Stimulated activated CD8-positive, alpha-beta memory T cell treated with anti-CD3 and anti-CD28 coated beads, Interleukin-15, amount 100 ng/mL, for 24 hours (primary cell): Measurements from ENCODE around the gene LCN9.
"Not testable (repeated sequence)": the region's sequence is repeated elsewhere in the genome, so short reads cannot be mapped to it uniquely, and the experiment has no call there.

Source experiments
- DNase-seq: peaks from one replicate; pipeline ENCODE4 v3.0.0-alpha.2; 2020; ENCODE audit warnings: low read depth

Gene LCN9, protein sequence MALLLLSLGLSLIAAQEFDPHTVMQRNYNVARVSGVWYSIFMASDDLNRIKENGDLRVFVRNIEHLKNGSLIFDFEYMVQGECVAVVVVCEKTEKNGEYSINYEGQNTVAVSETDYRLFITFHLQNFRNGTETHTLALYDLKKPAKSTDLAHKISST

DNA sequence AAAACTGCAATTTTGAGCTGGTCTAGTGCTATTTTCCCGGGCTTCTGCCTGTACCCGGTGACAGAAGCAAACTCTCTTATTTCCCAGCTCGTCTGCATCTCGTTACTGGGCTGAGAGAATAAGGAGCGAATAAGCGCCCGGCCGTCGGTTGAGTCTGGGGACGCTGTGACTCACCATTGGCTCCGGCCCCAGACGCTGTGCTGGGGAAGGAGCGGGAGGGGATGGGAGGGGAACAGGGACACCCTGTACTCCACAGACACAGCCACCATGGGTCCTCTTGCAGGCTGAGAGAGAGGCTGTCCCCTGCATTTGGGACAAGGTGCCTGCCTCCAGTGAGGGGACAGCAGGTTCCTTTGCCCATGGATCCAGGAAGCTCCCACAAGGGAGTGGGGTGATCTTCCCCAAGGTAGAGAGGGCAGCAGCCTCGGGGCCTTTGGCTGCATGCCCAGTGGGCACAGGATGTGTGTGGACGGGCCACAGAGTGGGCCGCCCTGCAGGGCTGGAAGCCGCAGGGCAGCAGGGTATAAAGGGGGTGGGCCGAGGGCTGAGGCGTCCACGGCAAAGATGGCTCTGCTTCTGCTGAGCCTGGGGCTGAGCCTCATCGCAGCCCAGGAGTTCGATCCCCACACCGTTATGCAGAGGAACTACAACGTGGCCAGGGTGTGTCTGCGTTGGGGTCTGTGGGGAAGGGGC lies at the start of gene LCN9:
LCN9 (plus strand) TSS at position 552 of the 693 bp plus-strand sequence; CDS start at position 565, 13 bp downstream.
- no peak for DNase-seq

DNA sequence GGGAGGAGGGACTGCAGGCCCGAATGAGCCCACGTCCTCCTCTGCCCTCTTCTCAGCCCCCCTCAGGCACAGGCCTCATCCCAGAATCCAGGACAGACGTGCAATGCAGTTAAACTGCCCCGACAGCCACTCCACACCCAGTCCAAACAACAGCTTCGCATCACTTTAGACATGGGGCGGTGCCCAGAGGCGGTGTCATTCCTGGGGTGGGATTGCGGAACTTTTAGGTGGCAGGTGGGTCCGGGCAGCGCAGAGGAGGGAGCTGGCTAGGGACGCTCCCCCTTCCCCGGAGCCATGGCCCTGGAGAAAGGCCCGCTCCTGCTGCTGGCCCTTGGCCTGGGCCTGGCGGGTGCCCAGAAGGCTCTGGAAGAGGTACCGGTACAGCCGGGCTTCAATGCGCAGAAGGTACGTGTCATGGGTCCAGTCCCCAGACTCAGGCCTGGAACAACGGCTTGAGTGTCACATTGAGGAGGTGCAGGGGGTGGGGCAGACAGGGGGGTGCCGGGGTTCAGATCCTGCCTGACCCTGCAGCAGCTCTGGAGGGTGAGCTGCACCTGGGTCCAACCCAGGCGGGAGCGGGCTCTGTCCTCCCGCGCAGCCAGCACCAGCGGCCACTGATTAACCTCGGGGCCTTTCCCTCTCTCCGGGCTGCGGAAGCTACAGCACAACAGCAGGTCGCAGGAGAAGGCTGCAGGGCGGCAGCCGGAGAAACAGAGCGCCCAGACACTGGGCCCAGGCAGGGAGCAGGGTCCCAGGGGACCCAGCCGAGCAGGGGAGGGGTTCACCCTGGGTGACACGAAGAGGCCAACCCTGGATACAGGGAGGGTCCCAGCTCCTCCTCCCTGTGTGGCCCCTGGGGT lies 48.9 kb upstream of the LCN9 start:
- DNase-seq: no peak

DNA sequence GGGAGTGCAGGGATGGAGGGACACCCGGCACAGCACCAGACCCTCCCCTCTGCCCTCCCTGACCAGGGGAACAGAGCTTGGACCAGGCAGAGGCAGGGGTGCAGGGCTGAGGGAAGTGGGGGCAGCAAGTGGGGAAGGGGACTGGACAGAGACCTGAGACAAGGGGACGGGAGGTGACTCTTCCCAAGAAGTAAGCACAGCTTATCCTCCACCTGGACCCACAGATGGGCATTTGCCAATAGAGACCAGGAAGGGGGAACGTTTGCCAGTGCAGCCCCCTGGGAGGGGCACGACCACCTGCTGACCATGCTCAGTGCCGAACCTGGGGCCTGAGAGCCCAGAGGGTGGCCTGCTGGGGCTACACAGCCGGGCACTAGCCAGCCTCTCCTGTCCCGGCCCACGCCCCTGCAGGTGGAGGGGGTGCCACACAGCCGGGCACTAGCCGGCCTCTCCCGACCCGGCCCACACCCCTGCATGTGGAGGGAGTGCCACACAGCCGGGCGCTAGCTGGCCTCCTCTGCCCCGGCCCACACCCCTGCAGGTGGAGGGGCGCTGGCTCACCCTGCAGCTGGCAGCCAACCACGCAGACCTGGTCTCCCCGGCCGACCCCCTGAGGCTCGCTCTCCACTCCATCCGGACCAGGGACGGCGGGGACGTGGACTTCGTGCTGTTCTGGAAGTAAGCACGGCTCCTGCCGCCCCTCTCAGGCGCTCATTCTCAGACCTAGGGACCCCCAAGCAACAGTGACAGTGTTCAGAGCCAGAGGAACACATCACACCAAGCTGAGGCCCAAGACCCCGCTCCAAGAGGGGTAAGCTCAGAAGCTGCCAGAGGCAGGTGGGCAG lies 48.1 kb upstream of the LCN9 start:
- no peak for DNase-seq

DNA sequence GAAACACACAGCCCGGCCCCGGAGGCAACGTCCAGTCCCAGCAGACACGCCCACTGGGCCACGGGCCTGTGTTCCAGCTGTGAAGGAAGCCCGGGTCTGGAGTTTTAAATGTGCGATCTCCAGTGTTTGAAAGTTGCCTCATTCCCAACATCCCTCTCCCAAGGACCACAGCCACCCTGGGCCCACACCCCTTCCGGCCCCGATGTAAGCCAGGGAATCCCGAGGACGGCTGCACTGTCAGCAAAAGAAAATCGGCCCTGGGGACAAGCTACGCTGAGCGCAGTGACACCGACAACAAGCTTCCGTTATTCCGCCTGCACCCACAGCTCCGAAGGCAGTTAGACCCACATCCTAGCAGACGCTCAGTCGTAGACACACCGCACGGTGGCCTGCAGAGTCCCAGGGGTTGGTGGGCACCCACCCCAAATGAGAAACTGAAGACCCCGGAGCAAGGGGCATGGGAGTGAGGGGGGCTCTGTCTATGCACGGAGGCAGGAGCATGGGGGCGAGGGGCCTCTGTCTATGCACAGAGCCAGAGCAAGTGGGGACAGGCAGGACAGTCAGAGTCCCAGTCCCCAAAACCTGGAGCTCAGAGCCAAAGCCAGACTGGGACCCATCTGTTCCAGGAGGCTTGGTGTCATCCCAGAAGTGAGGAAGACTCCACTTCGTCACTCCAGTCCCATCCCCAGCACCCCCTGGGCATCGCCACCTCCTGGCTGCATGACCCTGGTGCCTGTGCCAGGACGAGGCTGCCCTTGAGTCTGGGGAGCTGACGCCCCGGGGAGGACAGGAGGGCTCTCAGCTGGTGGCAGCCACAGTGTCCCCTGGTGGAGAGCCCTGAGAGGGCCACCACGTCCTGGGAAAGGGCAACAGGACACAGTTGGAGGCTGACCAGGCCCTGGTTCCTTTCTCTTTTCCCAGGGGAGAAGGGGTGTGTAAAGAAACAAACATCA lies 47.2 kb upstream of the LCN9 start:
- DNase-seq: no peak

DNA sequence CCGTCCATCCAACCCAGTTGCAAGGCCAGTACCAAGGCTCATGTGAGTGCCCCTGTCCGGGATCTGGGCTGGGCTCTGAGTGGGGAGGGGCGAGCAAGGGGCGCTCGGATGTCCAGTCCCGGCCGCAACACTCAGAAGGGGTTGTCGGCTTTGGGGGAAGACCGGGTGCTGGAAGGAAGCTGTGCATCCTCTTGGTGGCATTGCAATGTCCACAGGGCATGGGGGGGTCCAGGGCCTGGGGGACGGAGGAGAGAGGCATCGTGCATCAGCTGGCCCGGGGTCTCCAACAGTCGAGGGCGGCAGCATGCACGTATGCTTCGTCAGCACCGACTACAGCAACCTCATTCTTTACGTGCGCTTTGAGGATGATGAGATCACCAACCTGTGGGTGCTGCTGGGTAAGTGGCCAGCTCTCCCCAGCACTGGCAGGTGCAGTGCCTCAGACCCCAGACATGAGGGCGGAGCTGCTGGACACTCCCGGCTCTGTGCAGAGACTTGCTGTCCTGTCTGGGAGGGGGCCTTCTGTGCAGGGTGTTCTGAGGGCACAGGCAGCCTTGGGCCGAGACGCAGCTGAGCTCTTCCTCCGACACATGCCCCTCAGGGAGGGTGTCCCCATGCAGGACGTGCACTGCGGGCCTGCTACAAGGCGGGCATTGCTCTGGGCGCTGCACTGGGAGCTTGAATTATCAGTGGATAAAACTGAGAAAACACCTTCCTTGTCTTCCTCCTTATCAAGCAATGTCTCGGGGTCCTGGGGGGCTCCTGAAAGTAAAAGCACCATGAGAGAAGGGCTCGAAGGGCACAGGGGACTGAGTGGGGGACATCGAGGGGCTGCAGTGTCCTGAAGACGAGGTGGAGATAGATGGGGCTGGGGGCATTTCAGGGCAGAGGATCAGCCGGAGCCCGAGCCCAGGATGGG lies 46.2 kb upstream of the LCN9 start:
- no peak for DNase-seq

DNA sequence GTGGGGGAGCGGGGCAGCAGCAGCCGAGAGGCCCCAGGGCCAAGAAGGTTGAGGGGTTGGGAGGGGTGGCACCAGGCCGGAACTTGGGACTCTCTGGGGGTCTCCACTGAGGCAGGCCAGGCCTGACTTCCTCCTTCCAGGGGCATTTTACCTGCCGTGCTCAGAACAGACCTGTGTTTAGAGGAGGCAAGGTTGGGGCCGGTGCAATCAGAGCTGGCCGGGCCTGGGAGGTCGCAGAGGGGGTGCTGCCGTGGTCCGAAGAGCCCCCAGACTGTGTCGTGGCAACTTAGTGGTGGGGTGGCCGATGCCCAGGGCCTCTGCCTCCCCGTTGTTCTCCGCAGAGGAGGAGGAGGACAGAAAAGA lies 45.6 kb upstream of the LCN9 start:
- no peak for DNase-seq

DNA sequence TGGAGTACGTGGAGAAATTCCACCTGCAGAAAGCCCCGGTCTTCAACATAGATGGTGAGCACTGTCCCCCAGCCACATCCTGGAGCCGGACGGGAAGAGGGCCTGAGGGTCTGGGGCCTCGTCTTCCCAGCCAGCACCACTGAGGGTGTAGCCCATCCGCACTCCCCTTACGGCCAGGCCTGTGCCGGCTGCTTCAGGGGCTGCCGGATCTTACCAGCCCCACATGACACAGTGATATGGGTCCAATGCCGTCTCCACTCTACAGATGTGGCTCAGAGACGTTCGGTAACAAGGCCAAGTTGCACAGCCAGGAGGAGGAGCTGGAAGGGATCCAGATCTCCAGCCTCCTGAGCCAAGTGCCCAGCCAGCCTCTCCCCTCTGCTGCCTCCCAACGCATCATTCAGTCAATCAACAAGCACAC lies 45.1 kb upstream of the LCN9 start:
- no peak for DNase-seq

DNA sequence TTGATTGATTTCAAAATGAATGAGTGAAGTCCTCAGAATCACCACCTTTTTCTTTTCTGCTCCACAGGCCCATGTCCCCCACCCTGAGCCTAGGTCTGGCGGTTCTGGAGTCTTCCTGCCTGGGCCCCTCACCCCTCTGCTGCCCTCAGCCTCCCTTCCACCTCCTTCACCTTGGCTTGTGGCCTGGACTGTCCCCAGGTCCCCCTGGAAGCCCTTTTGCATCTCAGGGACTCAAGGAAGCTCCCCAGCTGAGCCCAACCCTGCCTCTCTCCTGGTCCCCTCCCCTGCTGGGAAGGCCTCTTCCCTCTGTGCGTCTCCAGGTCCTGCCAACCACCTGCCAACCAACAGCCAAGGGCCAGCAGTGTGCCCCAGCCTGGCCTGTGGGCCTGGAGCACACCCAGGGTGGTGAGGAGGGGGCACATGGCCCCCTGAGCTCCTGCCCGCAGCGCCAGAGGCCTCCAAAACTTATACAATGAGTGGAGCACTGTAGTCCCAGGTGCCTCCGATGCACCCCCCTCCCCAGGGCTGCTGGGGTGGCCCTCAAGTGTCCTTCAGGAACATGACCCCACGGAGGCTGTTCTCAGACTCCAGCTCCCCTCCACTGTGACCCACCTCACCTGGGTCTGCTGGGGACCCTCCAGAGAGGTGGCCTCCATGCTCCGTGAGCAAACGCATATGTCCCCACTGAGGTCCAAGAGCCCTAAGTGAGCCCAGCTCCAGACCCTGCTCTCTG lies 44.1 kb upstream of the LCN9 start:
- DNase-seq: no peak

DNA sequence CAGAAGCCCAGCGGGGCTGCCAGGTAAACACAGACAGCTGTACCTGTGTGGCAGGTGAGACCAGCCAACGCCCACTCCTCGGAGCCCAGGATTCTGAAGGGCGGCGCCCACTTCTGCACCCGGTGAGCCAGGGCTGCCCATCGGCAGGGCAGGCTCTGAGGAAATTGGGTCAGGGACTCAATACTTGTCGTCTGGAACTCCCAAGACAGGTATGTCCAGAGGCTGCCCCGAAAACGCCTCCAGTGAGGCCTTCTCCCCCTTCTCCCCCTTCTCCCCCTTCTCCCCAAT lies 43.6 kb upstream of the LCN9 start:
- no peak for DNase-seq

DNA sequence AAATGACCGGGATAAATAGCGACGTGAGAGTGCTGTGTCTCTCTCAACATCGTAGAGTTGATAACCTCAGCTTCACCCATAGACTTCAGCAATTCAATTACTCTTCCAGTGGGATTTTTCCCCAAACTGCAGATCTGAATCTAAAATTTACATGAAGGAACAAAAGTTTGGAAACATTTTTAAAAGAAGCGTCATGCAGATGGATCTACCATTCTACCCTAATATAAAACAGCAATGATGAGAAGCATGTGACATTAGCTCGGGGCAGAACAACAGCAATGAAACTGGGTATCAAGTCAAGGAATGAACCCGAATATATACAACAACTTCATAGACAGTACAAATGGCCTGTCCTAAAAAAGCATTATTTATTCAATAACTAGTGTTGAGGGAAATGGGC lies 42.6 kb upstream of the LCN9 start:
- no peak for DNase-seq

DNA sequence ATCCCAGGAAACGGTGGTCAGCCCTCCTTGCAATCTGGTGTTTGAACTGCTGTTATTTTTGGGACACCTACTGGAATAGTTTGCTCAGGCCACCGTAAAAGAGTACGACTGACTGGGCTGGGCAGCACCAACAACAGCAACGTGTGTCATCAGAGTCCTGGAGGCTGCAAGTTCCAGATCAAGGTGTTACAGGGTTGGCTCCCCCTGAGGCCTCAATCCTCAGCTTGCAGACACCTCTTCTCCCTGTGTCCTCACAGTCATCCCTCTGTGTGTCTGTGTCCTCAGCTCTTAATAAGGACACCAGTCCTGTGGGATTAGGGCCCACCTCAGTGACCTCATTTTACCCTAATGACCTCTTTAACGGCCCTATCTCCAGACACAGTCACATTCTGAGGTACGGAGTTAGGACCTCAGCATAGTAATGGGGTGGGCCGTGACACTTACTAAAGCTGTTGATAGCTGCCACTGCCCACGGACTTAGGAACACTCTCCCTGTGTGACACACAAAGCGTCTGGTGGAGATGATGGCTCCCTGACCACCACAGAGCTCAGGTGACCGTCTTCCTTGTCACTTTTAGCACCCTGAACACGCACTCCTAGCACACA lies 40.6 kb upstream of the LCN9 start:
- DNase-seq: no peak

DNA sequence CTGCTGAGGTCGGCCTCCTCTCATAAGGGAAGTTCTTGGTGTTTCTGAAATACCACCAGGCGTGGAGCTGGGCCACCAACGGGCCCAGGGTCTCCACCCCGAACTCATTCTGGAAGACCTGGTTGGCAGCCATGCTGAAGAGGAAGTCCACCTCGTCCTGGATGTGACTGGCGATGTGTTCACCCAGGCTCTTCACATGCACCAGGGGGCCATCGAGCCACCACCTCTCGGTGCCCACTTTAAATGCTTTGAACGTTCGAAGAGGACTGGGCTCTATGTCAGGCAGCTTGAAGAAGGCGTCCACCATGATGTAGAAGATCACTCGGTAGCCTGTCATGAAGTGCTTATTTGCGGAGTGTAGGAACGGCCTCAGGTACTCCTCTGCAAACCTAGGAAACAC lies 38.8 kb upstream of the LCN9 start:
- DNase-seq: no peak

DNA sequence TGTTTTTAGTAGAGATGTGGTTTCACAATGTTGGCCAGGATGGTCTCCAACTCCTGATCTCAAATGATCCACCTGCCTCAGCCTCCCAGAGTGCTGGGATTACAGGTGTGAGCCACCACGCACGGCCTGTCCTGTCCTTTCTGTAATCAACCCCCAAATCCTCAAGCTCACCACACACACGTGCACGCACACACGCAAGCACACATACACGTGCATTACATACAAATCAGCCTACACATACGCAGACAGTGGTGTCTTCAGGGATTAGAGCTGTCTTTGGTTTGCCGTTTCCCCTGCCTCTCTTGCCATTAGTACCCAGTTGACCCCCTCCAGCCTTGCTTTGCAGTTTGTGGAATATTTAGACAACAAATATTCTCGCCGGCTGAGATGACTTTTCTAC lies 30.3 kb upstream of the LCN9 start:
- no peak for DNase-seq

DNA sequence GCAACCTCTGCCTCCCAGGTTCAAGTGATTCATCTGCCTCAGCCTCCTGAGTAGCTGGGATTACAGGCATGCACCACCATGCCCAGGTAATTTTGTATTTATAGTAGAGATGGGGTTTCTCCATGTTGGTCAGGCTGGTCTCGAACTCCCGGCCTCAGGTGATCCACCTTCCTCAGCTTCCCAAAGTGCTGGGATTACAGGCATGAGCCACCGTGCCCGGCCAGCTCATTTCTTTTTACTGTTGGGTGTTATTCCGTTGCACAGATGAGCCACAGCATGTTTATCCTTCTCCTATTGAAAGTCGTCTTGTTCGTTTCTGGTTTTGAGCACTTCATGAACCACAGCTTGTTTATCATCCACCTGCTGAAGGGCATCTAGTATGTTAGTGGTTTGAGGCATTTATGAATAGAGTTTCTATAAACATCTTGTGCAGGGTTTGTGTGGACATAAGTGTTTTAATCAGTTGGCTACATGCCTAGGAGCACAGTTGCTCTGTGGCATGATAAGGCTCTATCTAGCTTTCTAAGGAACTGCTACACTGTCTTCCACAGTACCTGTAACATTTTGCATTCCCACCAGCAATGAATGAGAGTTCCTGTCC lies 26.1 kb upstream of the LCN9 start:
- not testable (repeated sequence) for DNase-seq

DNA sequence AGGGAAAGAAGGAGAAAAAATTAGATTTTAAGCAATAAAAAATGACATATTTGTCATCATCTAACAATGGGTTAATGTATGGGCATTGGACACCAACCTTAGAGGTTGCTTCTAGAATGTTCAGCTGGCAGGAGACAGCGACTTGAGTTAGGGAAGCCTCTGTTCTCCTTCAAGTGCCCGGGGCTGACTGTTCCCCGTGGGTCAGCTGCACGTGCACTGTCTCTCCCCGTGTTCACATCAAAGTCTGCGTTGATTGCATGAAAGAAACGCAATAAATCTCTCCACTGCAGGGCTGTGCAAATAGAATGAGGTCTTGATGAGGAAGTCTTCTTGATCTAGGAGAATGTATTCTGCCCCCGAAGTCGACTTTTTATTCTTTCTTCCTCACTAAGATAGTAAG lies 23.9 kb upstream of the LCN9 start, which contains the start of gene GLT6D1:
GLT6D1 (minus strand) TSS at position 345 of the 400 bp plus-strand sequence. CDS start 353 bp downstream, outside the sequence.
- no peak for DNase-seq

DNA sequence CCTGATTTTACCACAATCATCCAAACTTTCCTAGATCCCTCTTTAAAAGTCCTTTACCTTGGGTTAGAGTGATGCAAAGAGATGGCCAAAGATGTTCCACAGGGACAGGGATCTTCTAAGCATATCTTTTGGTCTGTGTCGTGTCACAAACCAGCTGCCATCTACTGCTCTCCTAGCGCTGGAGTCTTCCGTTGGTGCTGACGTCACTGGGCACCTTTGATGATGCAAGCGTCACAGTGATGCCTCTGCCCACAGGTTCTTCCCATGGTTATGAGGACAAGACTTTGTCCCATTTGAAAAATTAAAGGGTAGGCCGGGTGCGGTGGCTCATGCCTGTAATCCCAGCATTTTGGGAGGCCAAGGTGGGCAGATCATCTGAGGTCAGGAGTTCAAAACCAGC lies 22.1 kb upstream of the LCN9 start:
- DNase-seq: no peak

DNA sequence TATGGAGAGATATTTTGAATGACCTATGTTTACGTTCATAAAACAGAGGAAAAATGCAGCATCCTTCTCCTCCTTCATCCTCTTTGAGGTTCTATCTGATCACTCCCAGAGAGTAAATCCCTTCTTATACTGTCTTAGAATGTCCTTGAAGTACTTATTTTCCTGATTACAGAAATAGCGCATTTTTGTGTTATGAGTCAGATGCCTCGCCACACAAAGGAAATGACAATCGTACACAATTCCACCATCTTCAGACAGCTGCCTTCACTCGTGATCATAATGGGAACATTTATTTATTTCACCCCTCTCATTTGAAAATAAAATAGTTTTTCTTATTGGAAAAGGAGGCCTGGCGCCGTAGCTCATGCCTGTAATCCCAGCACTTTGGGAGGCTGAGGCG lies 21.4 kb upstream of the LCN9 start:
- no peak for DNase-seq

DNA sequence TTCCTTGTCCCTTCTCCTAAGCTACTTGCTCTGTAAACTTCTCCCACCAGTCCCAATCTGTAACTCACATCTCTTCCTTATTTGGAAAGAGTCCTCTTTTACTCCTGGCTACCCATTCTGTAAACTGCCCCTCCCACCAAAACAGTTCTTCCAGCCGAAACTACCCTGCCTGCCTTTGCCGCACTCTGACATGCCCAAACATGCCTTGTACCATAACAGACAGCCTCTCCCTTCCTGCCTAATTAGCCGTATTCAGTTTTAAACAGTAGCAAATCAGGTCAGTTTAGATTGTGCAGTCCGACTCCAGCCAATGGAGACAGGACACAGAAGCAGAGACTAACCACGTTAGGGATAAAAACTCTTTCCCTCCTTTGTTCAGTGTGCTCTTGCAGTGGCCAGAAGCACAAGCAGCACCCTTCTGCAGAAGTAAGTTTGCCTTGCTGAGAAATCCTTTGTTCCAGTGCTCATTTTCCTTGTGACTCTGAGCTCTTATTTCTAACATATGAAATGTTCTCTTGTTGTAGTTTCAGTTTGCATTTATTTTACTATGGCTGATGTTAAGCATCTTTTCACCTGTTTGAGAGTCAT lies 18.4 kb upstream of the LCN9 start:
- DNase-seq: no peak
